Measurements from ENCODE around the gene GPR141.

DNA sequence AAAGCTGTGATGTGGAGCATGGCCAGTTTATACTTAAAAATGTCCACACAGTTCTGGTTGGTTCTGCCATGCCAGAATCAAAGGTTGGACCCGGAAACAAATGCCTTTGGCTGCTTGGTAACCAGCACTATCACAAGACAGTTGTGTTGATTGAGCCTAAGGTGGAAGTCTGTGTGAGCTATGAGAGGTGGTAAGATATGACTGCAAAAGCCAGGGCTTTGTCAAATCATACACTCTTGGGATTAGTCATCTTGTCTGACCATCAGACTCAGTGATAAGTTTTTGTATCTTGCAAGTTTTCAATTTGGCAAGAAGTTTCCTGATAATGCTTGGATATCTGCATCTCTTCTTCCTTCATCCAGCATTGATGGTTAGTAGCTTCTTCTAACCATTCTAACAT, 35.5 kb downstream of the GPR141 start:
- TF ChIP-seq, protein P1, sequence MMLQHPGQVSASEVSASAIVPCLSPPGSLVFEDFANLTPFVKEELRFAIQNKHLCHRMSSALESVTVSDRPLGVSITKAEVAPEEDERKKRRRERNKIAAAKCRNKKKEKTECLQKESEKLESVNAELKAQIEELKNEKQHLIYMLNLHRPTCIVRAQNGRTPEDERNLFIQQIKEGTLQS (IDR thresholded peaks at IDR 0.05), result no peak
- TF ChIP-seq, protein P1 (CRISPR knock-in tag; conservative IDR thresholded peaks at IDR 0.05), result no peak
- TF ChIP-seq, protein P2, sequence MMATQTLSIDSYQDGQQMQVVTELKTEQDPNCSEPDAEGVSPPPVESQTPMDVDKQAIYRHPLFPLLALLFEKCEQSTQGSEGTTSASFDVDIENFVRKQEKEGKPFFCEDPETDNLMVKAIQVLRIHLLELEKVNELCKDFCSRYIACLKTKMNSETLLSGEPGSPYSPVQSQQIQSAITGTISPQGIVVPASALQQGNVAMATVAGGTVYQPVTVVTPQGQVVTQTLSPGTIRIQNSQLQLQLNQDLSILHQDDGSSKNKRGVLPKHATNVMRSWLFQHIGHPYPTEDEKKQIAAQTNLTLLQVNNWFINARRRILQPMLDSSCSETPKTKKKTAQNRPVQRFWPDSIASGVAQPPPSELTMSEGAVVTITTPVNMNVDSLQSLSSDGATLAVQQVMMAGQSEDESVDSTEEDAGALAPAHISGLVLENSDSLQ (IDR thresholded peaks at IDR 0.05), result no peak
- TF ChIP-seq EZH2 (IDR thresholded peaks at IDR 0.05; ENCODE audit: borderline replicate concordance, low read depth, low read length), result no peak
- no peak for TF ChIP-seq FOXM1 (IDR thresholded peaks at IDR 0.05; ENCODE audit: low read depth)
- no peak for TF ChIP-seq FOXM1 (CRISPR knock-in tag; IDR thresholded peaks at IDR 0.05; ENCODE audit: low read depth)
- TF ChIP-seq, protein P3, sequence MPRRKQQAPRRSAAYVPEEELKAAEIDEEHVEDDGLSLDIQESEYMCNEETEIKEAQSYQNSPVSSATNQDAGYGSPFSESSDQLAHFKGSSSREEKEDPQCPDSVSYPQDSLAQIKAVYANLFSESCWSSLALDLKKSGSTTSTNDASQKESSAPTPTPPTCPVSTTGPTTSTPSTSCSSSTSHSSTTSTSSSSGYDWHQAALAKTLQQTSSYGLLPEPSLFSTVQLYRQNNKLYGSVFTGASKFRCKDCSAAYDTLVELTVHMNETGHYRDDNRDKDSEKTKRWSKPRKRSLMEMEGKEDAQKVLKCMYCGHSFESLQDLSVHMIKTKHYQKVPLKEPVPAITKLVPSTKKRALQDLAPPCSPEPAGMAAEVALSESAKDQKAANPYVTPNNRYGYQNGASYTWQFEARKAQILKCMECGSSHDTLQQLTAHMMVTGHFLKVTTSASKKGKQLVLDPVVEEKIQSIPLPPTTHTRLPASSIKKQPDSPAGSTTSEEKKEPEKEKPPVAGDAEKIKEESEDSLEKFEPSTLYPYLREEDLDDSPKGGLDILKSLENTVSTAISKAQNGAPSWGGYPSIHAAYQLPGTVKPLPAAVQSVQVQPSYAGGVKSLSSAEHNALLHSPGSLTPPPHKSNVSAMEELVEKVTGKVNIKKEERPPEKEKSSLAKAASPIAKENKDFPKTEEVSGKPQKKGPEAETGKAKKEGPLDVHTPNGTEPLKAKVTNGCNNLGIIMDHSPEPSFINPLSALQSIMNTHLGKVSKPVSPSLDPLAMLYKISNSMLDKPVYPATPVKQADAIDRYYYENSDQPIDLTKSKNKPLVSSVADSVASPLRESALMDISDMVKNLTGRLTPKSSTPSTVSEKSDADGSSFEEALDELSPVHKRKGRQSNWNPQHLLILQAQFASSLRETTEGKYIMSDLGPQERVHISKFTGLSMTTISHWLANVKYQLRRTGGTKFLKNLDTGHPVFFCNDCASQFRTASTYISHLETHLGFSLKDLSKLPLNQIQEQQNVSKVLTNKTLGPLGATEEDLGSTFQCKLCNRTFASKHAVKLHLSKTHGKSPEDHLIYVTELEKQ (CRISPR knock-in tag; IDR thresholded peaks at IDR 0.05), result no peak
- TF ChIP-seq, protein P4, sequence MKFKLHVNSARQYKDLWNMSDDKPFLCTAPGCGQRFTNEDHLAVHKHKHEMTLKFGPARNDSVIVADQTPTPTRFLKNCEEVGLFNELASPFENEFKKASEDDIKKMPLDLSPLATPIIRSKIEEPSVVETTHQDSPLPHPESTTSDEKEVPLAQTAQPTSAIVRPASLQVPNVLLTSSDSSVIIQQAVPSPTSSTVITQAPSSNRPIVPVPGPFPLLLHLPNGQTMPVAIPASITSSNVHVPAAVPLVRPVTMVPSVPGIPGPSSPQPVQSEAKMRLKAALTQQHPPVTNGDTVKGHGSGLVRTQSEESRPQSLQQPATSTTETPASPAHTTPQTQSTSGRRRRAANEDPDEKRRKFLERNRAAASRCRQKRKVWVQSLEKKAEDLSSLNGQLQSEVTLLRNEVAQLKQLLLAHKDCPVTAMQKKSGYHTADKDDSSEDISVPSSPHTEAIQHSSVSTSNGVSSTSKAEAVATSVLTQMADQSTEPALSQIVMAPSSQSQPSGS (CRISPR knock-in tag; IDR thresholded peaks at IDR 0.05), result no peak

All from K562 (cell line).